PFSK-1 (cell line): ENCODE data around the gene MIPOL1.

Experiments used
- FOXP2 ChIP-seq: optimal IDR thresholded peaks from 2 replicates; pipeline ENCODE3; 2011; ENCODE audit warnings: borderline replicate concordance, control low read depth, inconsistent platforms; ENCODE audit not compliant: insufficient read depth; ENCODE audit errors: extremely low read length, extremely low read depth
- POLR2AphosphoS5 ChIP-seq: IDR thresholded peaks from 2 replicates; pipeline ENCODE4 v1.6.1; 2012; ENCODE audit warnings: low read depth, mild to moderate bottlenecking, control low read depth, low read length, moderate library complexity
- REST ChIP-seq, 2 experiments: IDR thresholded peaks; 2 replicates each; pipeline versions ENCODE4 v1.6.1 to v1.8.0; 2011 to 2012; ENCODE audit warnings: low read depth in 2 of 2, low read length in 2 of 2, control low read depth in 1 of 2, inconsistent platforms in 1 of 2, mild to moderate bottlenecking in 1 of 2, moderate library complexity in 1 of 2; ENCODE audit not compliant: insufficient read depth in 1 of 2
- SIN3A ChIP-seq: IDR thresholded peaks from 2 replicates; pipeline ENCODE4 v1.6.1; 2012; ENCODE audit warnings: mild to moderate bottlenecking, low read length, moderate library complexity, borderline replicate concordance; ENCODE audit not compliant: insufficient read depth
- TAF1 ChIP-seq: IDR thresholded peaks from 2 replicates; pipeline ENCODE4 v1.6.1; 2012; ENCODE audit warnings: low read length, control low read depth, borderline replicate concordance; ENCODE audit not compliant: insufficient read depth

MIPOL1 gene

GRCh38 chr14:37587131-37587803 lies 389.5 kb downstream of the MIPOL1 start:
- TF ChIP-seq SIN3A, result no peak
- TF ChIP-seq REST (IDR thresholded peaks at IDR 0.05; ENCODE audit: insufficient read depth in 1 of 2, low read depth in 2 of 2, low read length in 2 of 2), result no peak
- no peak for TF ChIP-seq FOXP2

GRCh38 chr14:37587881-37588666 lies 390.3 kb downstream of the MIPOL1 start:
- TF ChIP-seq FOXP2 (no peak), SIN3A (no peak), TAF1 (no peak), REST (IDR thresholded peaks at IDR 0.05; ENCODE audit: insufficient read depth in 1 of 2, low read depth in 2 of 2, low read length in 2 of 2) (no peak), POLR2AphosphoS5 (no peak)

GRCh38 chr14:37588667-37588955 lies 390.9 kb downstream of the MIPOL1 start:
- TF ChIP-seq REST (IDR thresholded peaks at IDR 0.05; ENCODE audit: insufficient read depth in 1 of 2, low read depth in 2 of 2, low read length in 2 of 2) (no peak), SIN3A (no peak), FOXP2 (no peak), POLR2AphosphoS5 (no peak), TAF1 (no peak)

- TF ChIP-seq POLR2AphosphoS5, result no peak
- TF ChIP-seq SIN3A, result no peak
These were observed 391.4 kb downstream of the MIPOL1 start for GRCh38 chr14:37588956-37589714.

GRCh38 chr14:37589715-37590427 lies 392.1 kb downstream of the MIPOL1 start:
- TF ChIP-seq POLR2AphosphoS5 (no peak), REST (IDR thresholded peaks at IDR 0.05; ENCODE audit: insufficient read depth in 1 of 2, low read depth in 2 of 2, low read length in 2 of 2) (no peak), SIN3A (no peak), TAF1 (no peak), FOXP2 (no peak)
